ENCODE data around the gene HOXA4. TPM values are rescaled to one million over a fixed set of nuclear protein-coding genes. Genes with fewer than 3 reads are reported as not detected.

The HOXA4 gene
- total RNA-seq, 1 donor from 2014 or later, result not detected

GRCh38 chr7:27114881-27115220 lies 15.7 kb downstream of the HOXA4 start:
- Mint-ChIP-seq H3K4me3 (ENCODE audit: unreplicated experiment) (no peak overlapping the region), H3K9me3 (ENCODE audit: unreplicated experiment) (no peaks in the 10 kb centered on the region), H3K36me3 (ENCODE audit: unreplicated experiment) (no peaks in the 10 kb centered on the region), H3K27ac (ENCODE audit: unreplicated experiment) (no peak overlapping the region), H3K4me1 (ENCODE audit: unreplicated experiment) (peaks cover 6% of the 10 kb centered on the region), H3K27me3 (ENCODE audit: unreplicated experiment) (peaks cover 88% of the 10 kb centered on the region)
- no peak for TF ChIP-seq CTCF (IDR thresholded peaks at IDR 0.05)
- DNase-seq (ENCODE audit: extremely low spot score, unreplicated experiment), result no peak

- no peak overlapping the region for H3K4me3 Mint-ChIP-seq (ENCODE audit: unreplicated experiment)
- peaks cover 88% of the 10 kb centered on the region for H3K27me3 Mint-ChIP-seq (ENCODE audit: unreplicated experiment)
- no peak overlapping the region for H3K27ac Mint-ChIP-seq (ENCODE audit: unreplicated experiment)
- H3K36me3 Mint-ChIP-seq (ENCODE audit: unreplicated experiment), result no peaks in the 10 kb centered on the region
- no peak for TF ChIP-seq CTCF (IDR thresholded peaks at IDR 0.05)
- DNase-seq (ENCODE audit: extremely low spot score, unreplicated experiment), result no peak
- peaks cover 6% of the 10 kb centered on the region for H3K4me1 Mint-ChIP-seq (ENCODE audit: unreplicated experiment)
- H3K9me3 Mint-ChIP-seq (ENCODE audit: unreplicated experiment), result no peaks in the 10 kb centered on the region
Observed at GRCh38 chr7:27113991-27114769, 16.4 kb downstream of the HOXA4 start.

GRCh38 chr7:27112955-27113949 lies 17.3 kb downstream of the HOXA4 start:
- no peak overlapping the region for H3K4me3 Mint-ChIP-seq (ENCODE audit: unreplicated experiment)
- DNase-seq (ENCODE audit: extremely low spot score, unreplicated experiment), result no peak
- H3K4me1 Mint-ChIP-seq (ENCODE audit: unreplicated experiment), result peaks cover 6% of the 10 kb centered on the region
- peaks cover 87% of the 10 kb centered on the region for H3K27me3 Mint-ChIP-seq (ENCODE audit: unreplicated experiment)
- no peaks in the 10 kb centered on the region for H3K36me3 Mint-ChIP-seq (ENCODE audit: unreplicated experiment)
- no peak overlapping the region for H3K27ac Mint-ChIP-seq (ENCODE audit: unreplicated experiment)
- no peak for TF ChIP-seq CTCF (IDR thresholded peaks at IDR 0.05)
- H3K9me3 Mint-ChIP-seq (ENCODE audit: unreplicated experiment), result no peaks in the 10 kb centered on the region

- Mint-ChIP-seq H3K27ac (ENCODE audit: unreplicated experiment) (no peak overlapping the region), H3K4me3 (ENCODE audit: unreplicated experiment) (no peak overlapping the region), H3K27me3 (ENCODE audit: unreplicated experiment) (peaks cover 86% of the 10 kb centered on the region), H3K4me1 (ENCODE audit: unreplicated experiment) (peaks cover 6% of the 10 kb centered on the region), H3K36me3 (ENCODE audit: unreplicated experiment) (no peaks in the 10 kb centered on the region), H3K9me3 (ENCODE audit: unreplicated experiment) (no peaks in the 10 kb centered on the region)
- TF ChIP-seq CTCF (IDR thresholded peaks at IDR 0.05), result no peak
- no peak for DNase-seq (ENCODE audit: extremely low spot score, unreplicated experiment)
Observed at GRCh38 chr7:27112361-27112760, 18.2 kb downstream of the HOXA4 start.

GRCh38 chr7:27111751-27112277 lies 18.7 kb downstream of the HOXA4 start:
- no peak overlapping the region for H3K4me3 Mint-ChIP-seq (ENCODE audit: unreplicated experiment)
- H3K27ac Mint-ChIP-seq (ENCODE audit: unreplicated experiment), result no peak overlapping the region
- TF ChIP-seq CTCF (IDR thresholded peaks at IDR 0.05), result no peak

More at GRCh38 chr7:27111751-27112277, 18.7 kb downstream of the HOXA4 start:
- Mint-ChIP-seq H3K36me3 (ENCODE audit: unreplicated experiment) (no peaks in the 10 kb centered on the region), H3K9me3 (ENCODE audit: unreplicated experiment) (no peaks in the 10 kb centered on the region), H3K4me1 (ENCODE audit: unreplicated experiment) (peaks cover 9% of the 10 kb centered on the region), H3K27me3 (ENCODE audit: unreplicated experiment) (peaks cover 84% of the 10 kb centered on the region)
- DNase-seq (ENCODE audit: extremely low spot score, unreplicated experiment), result no peak
